Endodermal cell (in vitro differentiated cells): ENCODE data around the gene LCE1A. TPM values are rescaled to one million over a fixed set of nuclear protein-coding genes. Genes with fewer than 3 reads are reported as not detected.

Experiments
- DNase-seq: peaks from one replicate; pipeline ENCODE4 v3.0.0-alpha.2; 2017
- H3K27ac ChIP-seq: 2 replicates; pipeline ENCODE4 v1.5.1; 2013; ENCODE audit warnings: mild to moderate bottlenecking, low read depth, low read length, moderate library complexity
- H3K27me3 ChIP-seq: 2 replicates; pipeline ENCODE4 v1.6.1; 2013; ENCODE audit warnings: mild to moderate bottlenecking, low read length, moderate library complexity; ENCODE audit not compliant: insufficient read depth, control insufficient read depth, poor library complexity, severe bottlenecking
- H3K36me3 ChIP-seq: 2 replicates; pipeline ENCODE4 v1.7.0; 2013; ENCODE audit warnings: mild to moderate bottlenecking, low read length, moderate library complexity; ENCODE audit not compliant: control insufficient read depth, insufficient read depth
- H3K4me1 ChIP-seq: one replicate; pipeline ENCODE4 v1.7.0; 2013; ENCODE audit warnings: low read length; ENCODE audit not compliant: control insufficient read depth, insufficient read depth
- H3K4me3 ChIP-seq: 2 replicates; pipeline ENCODE4 v1.5.1; 2013; ENCODE audit warnings: mild to moderate bottlenecking, low read length, moderate library complexity
- H3K9ac ChIP-seq: 2 replicates; pipeline ENCODE4 v1.6.1; 2013; ENCODE audit warnings: mild to moderate bottlenecking, low read length, moderate library complexity; ENCODE audit not compliant: poor library complexity, severe bottlenecking; ENCODE audit errors: extremely low read depth
- H3K9me3 ChIP-seq: 2 replicates; pipeline ENCODE4 v1.6.1; 2013; ENCODE audit warnings: mild to moderate bottlenecking, low read length, moderate library complexity; ENCODE audit not compliant: control insufficient read depth
- H3K27ac Mint-ChIP-seq: 2 replicates; pipeline ENCODE4 v1.8.0; 2020; ENCODE audit warnings: mixed read lengths
- H3K27me3 Mint-ChIP-seq: 2 replicates; pipeline ENCODE4 v1.8.0; 2021; ENCODE audit warnings: mild to moderate bottlenecking, mixed read lengths; ENCODE audit not compliant: insufficient read depth
- H3K36me3 Mint-ChIP-seq: 2 replicates; pipeline ENCODE4 v1.8.0; 2020; ENCODE audit warnings: low read depth, mixed read lengths
- H3K4me1 Mint-ChIP-seq: 2 replicates; pipeline ENCODE4 v1.8.0; 2020; ENCODE audit warnings: mixed read lengths
- H3K4me3 Mint-ChIP-seq: 2 replicates; pipeline ENCODE4 v1.8.0; 2020; ENCODE audit warnings: mild to moderate bottlenecking, moderate library complexity, mixed read lengths
- H3K9me3 Mint-ChIP-seq: 2 replicates; pipeline ENCODE4 v1.8.0; 2020; ENCODE audit warnings: mild to moderate bottlenecking, mixed read lengths
- CTCF ChIP-seq: fragments of 200-600 bp; sonication (generic); conservative IDR thresholded peaks from 2 replicates; pipeline ENCODE4 v1.5.0; 2021; ENCODE audit warnings: antibody characterized with exemption, mild to moderate bottlenecking
- WGBS, 2 experiments: methylation state at CpG; one replicate each; pipeline versions ENCODE4 v1.1.5 to v1.1.7; 2013; ENCODE audit warnings: missing lambda C conversion rate in 2 of 2, mixed read lengths in 1 of 2; ENCODE audit not compliant: insufficient coverage in 1 of 2, insufficient read length in 1 of 2; 5-methylcytosine and 5-hydroxymethylcytosine counted together
- total RNA-seq, 2 donors: library from RNA; stranded (reverse); fragmentation: NEBNext Ultra II Directional in 1 of 2; extraction: Animal tissue kit (Norgen Biotek cat#: 25700) in 1 of 2; gene quantifications; 2 replicates in 1 of 2; 3 replicates in 1 of 2; pipeline ENCODE4 v1.2.1, GENCODE V29; 2021

LCE1A gene
- total RNA-seq, 2 donors from 2014 or later, result not detected

GRCh38 chr1:152866321-152866720 is 39.0 kb downstream of the LCE1A start:
- no peak for TF ChIP-seq CTCF
- no peak overlapping the region for H3K9ac ChIP-seq
- peaks cover 20% of the 10 kb centered on the region for H3K9me3 Mint-ChIP-seq
- no peaks in the 10 kb centered on the region for H3K27me3 ChIP-seq
- H3K36me3 Mint-ChIP-seq, result no peaks in the 10 kb centered on the region
- no peak overlapping the region for H3K4me3 ChIP-seq
- no peaks in the 10 kb centered on the region for H3K27me3 Mint-ChIP-seq
- H3K9me3 ChIP-seq, result peaks cover 52% of the 10 kb centered on the region
- H3K4me3 Mint-ChIP-seq, result no peak overlapping the region
- H3K36me3 ChIP-seq, result no peaks in the 10 kb centered on the region
- WGBS, 2 experiments, result 65 to 68% methylated on average over 2 of the region's 2 CpGs
- H3K4me1 ChIP-seq, result no peaks in the 10 kb centered on the region
- H3K27ac Mint-ChIP-seq, result no peak overlapping the region
- DNase-seq, result no peak
- H3K27ac ChIP-seq, result no peak overlapping the region
- H3K4me1 Mint-ChIP-seq, result no peaks in the 10 kb centered on the region

GRCh38 chr1:152869808-152870419 is 42.6 kb downstream of the LCE1A start:
- Mint-ChIP-seq H3K9me3 (peaks cover 3% of the 10 kb centered on the region), H3K27ac (no peak overlapping the region), H3K4me3 (no peak overlapping the region), H3K27me3 (no peaks in the 10 kb centered on the region), H3K36me3 (no peaks in the 10 kb centered on the region), H3K4me1 (no peaks in the 10 kb centered on the region)
- DNase-seq, result peak; percentile 82
- Histone ChIP-seq H3K27me3 (no peaks in the 10 kb centered on the region), H3K36me3 (no peaks in the 10 kb centered on the region), H3K9me3 (peaks cover 32% of the 10 kb centered on the region), H3K9ac (no peak overlapping the region), H3K27ac (no peak overlapping the region), H3K4me3 (no peak overlapping the region), H3K4me1 (no peaks in the 10 kb centered on the region)
- peak; percentile 84 for TF ChIP-seq CTCF
- WGBS, 2 experiments, result 40 to 43% methylated on average over 7 to 9 of the region's 9 CpGs

- Mint-ChIP-seq H3K27ac (no peak overlapping the region), H3K36me3 (no peaks in the 10 kb centered on the region), H3K4me3 (no peak overlapping the region), H3K4me1 (no peaks in the 10 kb centered on the region), H3K9me3 (peaks cover 12% of the 10 kb centered on the region), H3K27me3 (no peaks in the 10 kb centered on the region)
- 56 to 77% methylated on average over 4 to 13 of the region's 17 CpGs for WGBS, 2 experiments
- H3K4me3 ChIP-seq, result no peak overlapping the region
- H3K27me3 ChIP-seq, result no peaks in the 10 kb centered on the region
- peak; percentile 71 for TF ChIP-seq CTCF
- no peaks in the 10 kb centered on the region for H3K36me3 ChIP-seq
- H3K4me1 ChIP-seq, result no peaks in the 10 kb centered on the region
- H3K9ac ChIP-seq, result no peak overlapping the region
- DNase-seq, result peak; percentile 53
- H3K27ac ChIP-seq, result no peak overlapping the region
- H3K9me3 ChIP-seq, result peaks cover 21% of the 10 kb centered on the region
Measured at GRCh38 chr1:152870831-152871730, 43.8 kb downstream of the LCE1A start.
